Ishikawa (cell line): ENCODE results near the gene TATDN3.

ENCODE experiments used
- CEBPB ChIP-seq: IDR thresholded peaks from 2 replicates; pipeline ENCODE4 v1.6.1; 2012
- CREB1 ChIP-seq: IDR thresholded peaks from 2 replicates; pipeline ENCODE4 v1.6.1; 2012; ENCODE audit warnings: low read depth
- EGR1 ChIP-seq: IDR thresholded peaks from 2 replicates; pipeline ENCODE4 v1.6.1; 2012
- EP300 ChIP-seq: IDR thresholded peaks from 2 replicates; pipeline ENCODE4 v1.6.1; 2012; ENCODE audit warnings: borderline replicate concordance
- FOXM1 ChIP-seq: IDR thresholded peaks from 2 replicates; pipeline ENCODE4 v1.6.1; 2012; ENCODE audit warnings: low read depth, borderline replicate concordance
- MAX ChIP-seq: IDR thresholded peaks from 2 replicates; pipeline ENCODE4 v1.6.1; 2012
- NFIC ChIP-seq: IDR thresholded peaks from 2 replicates; pipeline ENCODE4 v1.6.1; 2012
- RAD21 ChIP-seq: IDR thresholded peaks from 2 replicates; pipeline ENCODE4 v1.6.1; 2012; ENCODE audit warnings: low read depth
- REST ChIP-seq: IDR thresholded peaks from 2 replicates; pipeline ENCODE4 v1.6.1; 2012; ENCODE audit warnings: low read depth, mild to moderate bottlenecking
- TAF1 ChIP-seq: IDR thresholded peaks from 2 replicates; pipeline ENCODE4 v1.6.1; 2012; ENCODE audit warnings: low read depth, mild to moderate bottlenecking
- TCF12 ChIP-seq: IDR thresholded peaks from 2 replicates; pipeline ENCODE4 v1.6.1; 2012; ENCODE audit warnings: low read depth
- TEAD4 ChIP-seq: IDR thresholded peaks from 2 replicates; pipeline ENCODE4 v1.6.1; 2012
- USF1 ChIP-seq: IDR thresholded peaks from 2 replicates; pipeline ENCODE4 v1.6.1; 2012
- YY1 ChIP-seq: IDR thresholded peaks from 2 replicates; pipeline ENCODE4 v1.6.1; 2012; ENCODE audit warnings: low read depth

- TF ChIP-seq RAD21 = no peak
- TF ChIP-seq MAX = no peak
- TF ChIP-seq TAF1 = no peak
- TF ChIP-seq EP300 = no peak
- no peak for TF ChIP-seq CEBPB
- no peak for TF ChIP-seq CREB1
- TF ChIP-seq REST = no peak
- no peak for TF ChIP-seq TEAD4
- TF ChIP-seq EGR1 = no peak
- no peak for TF ChIP-seq NFIC
- TF ChIP-seq FOXM1 = no peak
- TF ChIP-seq YY1 = no peak
- no peak for TF ChIP-seq TCF12
- no peak for TF ChIP-seq USF1
Measured at GRCh38 chr1:212838145-212838544, 46.5 kb downstream of the TATDN3 start.
